Measurements from ENCODE around the gene ALG5.

Gene ALG5

GRCh38 chr13:36915896-36916640 is 83.1 kb downstream of the ALG5 start:
- no peak for DNase-seq (ENCODE audit: low read depth in 2 of 2)

- no peak for DNase-seq (ENCODE audit: low read depth in 2 of 2)
These were observed 84.0 kb downstream of the ALG5 start for GRCh38 chr13:36915106-36915505.

- DNase-seq (ENCODE audit: low read depth in 2 of 2): no peak
These were observed 84.5 kb downstream of the ALG5 start for GRCh38 chr13:36914648-36915047.

- DNase-seq (ENCODE audit: low read depth in 2 of 2): no peak
These were observed 85.7 kb downstream of the ALG5 start for GRCh38 chr13:36913463-36913862.

GRCh38 chr13:36912973-36913372 is 86.2 kb downstream of the ALG5 start:
- DNase-seq (ENCODE audit: low read depth in 2 of 2): no peak

GRCh38 chr13:36912369-36912768 is 86.8 kb downstream of the ALG5 start:
- no peak for DNase-seq (ENCODE audit: low read depth in 2 of 2)

- DNase-seq (ENCODE audit: low read depth in 2 of 2): no peak
These were observed 88.6 kb downstream of the ALG5 start for GRCh38 chr13:36910545-36910944.

GRCh38 chr13:36907821-36908220 is 91.3 kb downstream of the ALG5 start:
- DNase-seq (ENCODE audit: low read depth in 2 of 2): no peak

GRCh38 chr13:36907266-36907665 is 91.9 kb downstream of the ALG5 start:
- no peak for DNase-seq (ENCODE audit: low read depth in 2 of 2)

- DNase-seq (ENCODE audit: low read depth in 2 of 2): no peak
These were observed 93.2 kb downstream of the ALG5 start for GRCh38 chr13:36905944-36906343.

GRCh38 chr13:36903925-36904595 is 95.1 kb downstream of the ALG5 start:
- no peak for DNase-seq (ENCODE audit: low read depth in 2 of 2)

Data from stimulated activated CD8-positive, alpha-beta memory T cell treated with anti-CD3 and anti-CD28 coated beads, Interleukin-7, amount 100 ng/mL, for 1 hour (primary cell).